ENCODE measurements around the gene HPS1. TPM values are rescaled to one million over a fixed set of nuclear protein-coding genes. Genes with fewer than 3 reads are reported as not detected.

HPS1 gene
- total RNA-seq, 1 experiment from 2014 or later, result 146 TPM

DNA sequence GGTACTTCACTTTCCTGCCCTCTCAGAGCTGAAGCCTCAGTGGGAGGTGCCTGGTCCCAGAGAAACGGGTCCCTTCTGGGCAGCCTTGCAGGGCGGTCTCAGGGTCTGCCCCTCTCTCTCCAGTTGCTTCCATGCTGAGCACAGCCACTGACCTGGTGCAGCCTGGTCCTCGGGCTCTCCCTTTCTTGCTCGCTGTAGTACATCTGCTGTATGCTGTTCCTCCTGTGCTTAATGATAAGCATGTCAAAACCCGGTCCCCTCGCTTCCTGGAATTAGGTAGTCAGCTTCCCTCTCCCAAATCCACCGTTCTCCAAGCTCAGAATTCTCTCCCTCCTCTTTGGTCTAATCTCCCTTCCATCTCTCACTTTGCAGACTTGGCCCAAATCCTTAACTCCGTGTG is 11.0 kb upstream of the HPS1 start:
- no peak overlapping the region for H3K4me3 ChIP-seq (ENCODE audit: low read depth in 2 of 2, low read length in 2 of 2)
- no peaks in the 10 kb centered on the region for H3K27me3 ChIP-seq (ENCODE audit: control insufficient read depth, insufficient read depth, low read length)
- POLR2A ChIA-PET, result no interaction called here
- no peak for DNase-seq (ENCODE audit: low read depth, low spot score)
- H3K9me3 ChIP-seq (ENCODE audit: control insufficient read depth, insufficient read depth, low read depth, low read length), result no peaks in the 10 kb centered on the region
- peaks cover 17% of the 10 kb centered on the region for H3K4me1 ChIP-seq (ENCODE audit: control insufficient read depth, insufficient read depth, low read length)
- in situ Hi-C loops (cut with HindIII; ENCODE audit: low pct_unique_long_range_greater_than_20kb, low sequenced_read_pairs), result no loop called here
- TF ChIP-seq POLR2AphosphoS5 (IDR thresholded peaks at IDR 0.05; ENCODE audit: low read depth, low read length) (no peak), TCF7L2 (IDR thresholded peaks at IDR 0.05; ENCODE audit: low read depth, low read length) (no peak), SIN3A (IDR thresholded peaks at IDR 0.05; ENCODE audit: borderline replicate concordance, insufficient read depth, low read depth, low read length) (no peak)
- TF ChIP-seq, protein P1, sequence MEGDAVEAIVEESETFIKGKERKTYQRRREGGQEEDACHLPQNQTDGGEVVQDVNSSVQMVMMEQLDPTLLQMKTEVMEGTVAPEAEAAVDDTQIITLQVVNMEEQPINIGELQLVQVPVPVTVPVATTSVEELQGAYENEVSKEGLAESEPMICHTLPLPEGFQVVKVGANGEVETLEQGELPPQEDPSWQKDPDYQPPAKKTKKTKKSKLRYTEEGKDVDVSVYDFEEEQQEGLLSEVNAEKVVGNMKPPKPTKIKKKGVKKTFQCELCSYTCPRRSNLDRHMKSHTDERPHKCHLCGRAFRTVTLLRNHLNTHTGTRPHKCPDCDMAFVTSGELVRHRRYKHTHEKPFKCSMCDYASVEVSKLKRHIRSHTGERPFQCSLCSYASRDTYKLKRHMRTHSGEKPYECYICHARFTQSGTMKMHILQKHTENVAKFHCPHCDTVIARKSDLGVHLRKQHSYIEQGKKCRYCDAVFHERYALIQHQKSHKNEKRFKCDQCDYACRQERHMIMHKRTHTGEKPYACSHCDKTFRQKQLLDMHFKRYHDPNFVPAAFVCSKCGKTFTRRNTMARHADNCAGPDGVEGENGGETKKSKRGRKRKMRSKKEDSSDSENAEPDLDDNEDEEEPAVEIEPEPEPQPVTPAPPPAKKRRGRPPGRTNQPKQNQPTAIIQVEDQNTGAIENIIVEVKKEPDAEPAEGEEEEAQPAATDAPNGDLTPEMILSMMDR (IDR thresholded peaks at IDR 0.05), result no peak
- TF ChIP-seq, protein P2, sequence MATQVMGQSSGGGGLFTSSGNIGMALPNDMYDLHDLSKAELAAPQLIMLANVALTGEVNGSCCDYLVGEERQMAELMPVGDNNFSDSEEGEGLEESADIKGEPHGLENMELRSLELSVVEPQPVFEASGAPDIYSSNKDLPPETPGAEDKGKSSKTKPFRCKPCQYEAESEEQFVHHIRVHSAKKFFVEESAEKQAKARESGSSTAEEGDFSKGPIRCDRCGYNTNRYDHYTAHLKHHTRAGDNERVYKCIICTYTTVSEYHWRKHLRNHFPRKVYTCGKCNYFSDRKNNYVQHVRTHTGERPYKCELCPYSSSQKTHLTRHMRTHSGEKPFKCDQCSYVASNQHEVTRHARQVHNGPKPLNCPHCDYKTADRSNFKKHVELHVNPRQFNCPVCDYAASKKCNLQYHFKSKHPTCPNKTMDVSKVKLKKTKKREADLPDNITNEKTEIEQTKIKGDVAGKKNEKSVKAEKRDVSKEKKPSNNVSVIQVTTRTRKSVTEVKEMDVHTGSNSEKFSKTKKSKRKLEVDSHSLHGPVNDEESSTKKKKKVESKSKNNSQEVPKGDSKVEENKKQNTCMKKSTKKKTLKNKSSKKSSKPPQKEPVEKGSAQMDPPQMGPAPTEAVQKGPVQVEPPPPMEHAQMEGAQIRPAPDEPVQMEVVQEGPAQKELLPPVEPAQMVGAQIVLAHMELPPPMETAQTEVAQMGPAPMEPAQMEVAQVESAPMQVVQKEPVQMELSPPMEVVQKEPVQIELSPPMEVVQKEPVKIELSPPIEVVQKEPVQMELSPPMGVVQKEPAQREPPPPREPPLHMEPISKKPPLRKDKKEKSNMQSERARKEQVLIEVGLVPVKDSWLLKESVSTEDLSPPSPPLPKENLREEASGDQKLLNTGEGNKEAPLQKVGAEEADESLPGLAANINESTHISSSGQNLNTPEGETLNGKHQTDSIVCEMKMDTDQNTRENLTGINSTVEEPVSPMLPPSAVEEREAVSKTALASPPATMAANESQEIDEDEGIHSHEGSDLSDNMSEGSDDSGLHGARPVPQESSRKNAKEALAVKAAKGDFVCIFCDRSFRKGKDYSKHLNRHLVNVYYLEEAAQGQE (IDR thresholded peaks at IDR 0.05; ENCODE audit: insufficient read depth in 1 of 2, low read depth in 2 of 2, low read length in 1 of 2), result no peak
- H3K27ac ChIP-seq (ENCODE audit: low read length), result no peak overlapping the region
- intact Hi-C loops (cut with micrococcal nuclease; ENCODE audit: unreplicated experiment), result no loop called here
- no TSS peak for BruUV-seq (replicated peaks)
- no peaks in the 10 kb centered on the region for H3K36me3 ChIP-seq (ENCODE audit: control insufficient read depth, insufficient read depth, low read length)
- no peak for ATAC-seq
- CTCF ChIA-PET, result no interaction called here

DNA sequence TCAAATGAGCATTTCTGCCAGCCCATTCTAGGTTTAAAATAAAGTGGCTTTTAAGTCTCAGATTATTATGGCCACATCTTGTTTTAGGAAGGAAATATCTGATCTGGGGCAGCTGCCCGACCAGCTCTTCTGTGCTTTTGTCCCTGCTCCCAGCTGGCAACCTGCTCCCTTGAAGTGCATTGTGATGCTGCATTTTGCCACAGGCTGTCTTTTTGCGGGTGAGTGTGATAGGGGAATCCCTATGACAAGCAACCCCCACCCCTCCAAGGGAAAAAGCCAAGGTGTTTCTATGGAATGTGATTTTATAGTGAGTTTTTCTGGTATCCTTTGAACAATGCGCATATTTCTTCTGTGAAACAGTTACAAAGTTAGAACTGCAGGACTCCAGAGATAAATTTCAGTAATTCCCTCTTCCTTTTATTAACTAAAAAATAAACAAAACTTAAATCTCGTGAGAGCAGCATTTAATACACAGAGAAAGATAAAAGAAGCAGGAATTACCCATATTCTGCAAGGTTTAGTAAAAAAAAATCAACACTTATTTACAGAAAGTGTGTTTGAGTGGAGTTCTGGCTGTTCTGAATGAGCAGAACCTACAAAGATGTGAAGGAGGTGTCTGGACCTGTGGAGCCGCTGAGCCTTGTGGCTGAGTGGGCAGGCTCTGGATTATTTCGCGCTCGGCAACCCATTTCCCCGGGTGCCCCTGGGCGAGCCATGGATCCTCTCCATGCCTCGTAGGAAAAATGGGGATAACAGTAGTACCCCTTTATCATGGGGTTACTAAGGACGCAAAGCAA is 10.1 kb upstream of the HPS1 start:
- CTCF ChIA-PET, result no interaction called here
- Histone ChIP-seq H3K4me3 (ENCODE audit: low read depth in 2 of 2, low read length in 2 of 2) (no peak overlapping the region), H3K4me1 (ENCODE audit: control insufficient read depth, insufficient read depth, low read length) (peaks cover 17% of the 10 kb centered on the region), H3K9me3 (ENCODE audit: control insufficient read depth, insufficient read depth, low read depth, low read length) (no peaks in the 10 kb centered on the region), H3K27me3 (ENCODE audit: control insufficient read depth, insufficient read depth, low read length) (no peaks in the 10 kb centered on the region), H3K36me3 (ENCODE audit: control insufficient read depth, insufficient read depth, low read length) (no peaks in the 10 kb centered on the region), H3K27ac (ENCODE audit: low read length) (no peak overlapping the region)
- TF ChIP-seq, protein P2 (IDR thresholded peaks at IDR 0.05; ENCODE audit: insufficient read depth in 1 of 2, low read depth in 2 of 2, low read length in 1 of 2), result no peak
- TF ChIP-seq POLR2AphosphoS5 (IDR thresholded peaks at IDR 0.05; ENCODE audit: low read depth, low read length) (no peak), SIN3A (IDR thresholded peaks at IDR 0.05; ENCODE audit: borderline replicate concordance, insufficient read depth, low read depth, low read length) (no peak), TCF7L2 (IDR thresholded peaks at IDR 0.05; ENCODE audit: low read depth, low read length) (no peak)
- TF ChIP-seq, protein P1 (IDR thresholded peaks at IDR 0.05), result no peak
- ATAC-seq (no peak), DNase-seq (ENCODE audit: low read depth, low spot score) (no peak)
- POLR2A ChIA-PET, result no interaction called here
- intact Hi-C loops (cut with micrococcal nuclease; ENCODE audit: unreplicated experiment), result no loop called here
- no TSS peak for BruUV-seq (replicated peaks)
- in situ Hi-C loops (cut with HindIII; ENCODE audit: low pct_unique_long_range_greater_than_20kb, low sequenced_read_pairs), result no loop called here

All from Panc1 (cell line).